CD1c-positive myeloid dendritic cell (primary cell): Measurements from ENCODE around the gene BCAS3.
"Not testable (repeated sequence)": the region's sequence is repeated elsewhere in the genome, so short reads cannot be mapped to it uniquely, and the experiment has no call there.

Experiments
- DNase-seq: peaks from one replicate; pipeline ENCODE4 v3.0.0-alpha.2; 2016; ENCODE audit errors: extremely low spot score

BCAS3 gene

DNA sequence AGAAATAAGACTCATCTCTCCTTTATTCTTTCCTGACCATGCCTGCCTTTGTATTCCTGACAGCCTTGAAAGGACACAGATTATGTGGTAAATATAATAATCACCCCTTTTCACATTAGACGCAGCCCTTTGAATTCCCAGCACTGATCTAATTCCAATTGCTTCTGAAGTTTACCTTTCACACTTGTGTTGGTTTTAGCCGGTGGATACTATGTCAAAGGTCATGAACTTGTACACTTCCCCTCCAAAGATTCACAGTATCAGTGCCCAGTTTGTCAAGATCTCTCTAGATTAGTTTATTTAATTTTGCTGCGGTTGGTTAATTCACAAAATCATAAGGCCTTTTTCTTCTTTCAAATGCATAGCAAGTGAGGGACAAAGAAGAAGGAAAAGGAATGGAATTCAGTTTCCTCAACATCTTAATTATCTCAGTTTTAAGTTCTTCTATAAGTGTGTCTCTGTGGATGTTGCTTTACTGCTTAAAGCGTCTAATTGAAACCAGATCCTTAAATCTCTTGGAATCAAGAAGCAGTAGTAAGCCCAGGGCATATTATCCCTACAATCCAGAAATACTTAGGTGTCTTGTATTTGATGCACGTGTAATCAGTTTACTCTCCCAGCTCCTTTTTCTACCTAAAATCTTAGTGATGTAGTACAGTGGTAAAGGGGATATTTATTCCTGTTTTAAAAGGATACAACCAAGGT, 547.7 kb downstream of the BCAS3 start:
- DNase-seq = no peak

DNA sequence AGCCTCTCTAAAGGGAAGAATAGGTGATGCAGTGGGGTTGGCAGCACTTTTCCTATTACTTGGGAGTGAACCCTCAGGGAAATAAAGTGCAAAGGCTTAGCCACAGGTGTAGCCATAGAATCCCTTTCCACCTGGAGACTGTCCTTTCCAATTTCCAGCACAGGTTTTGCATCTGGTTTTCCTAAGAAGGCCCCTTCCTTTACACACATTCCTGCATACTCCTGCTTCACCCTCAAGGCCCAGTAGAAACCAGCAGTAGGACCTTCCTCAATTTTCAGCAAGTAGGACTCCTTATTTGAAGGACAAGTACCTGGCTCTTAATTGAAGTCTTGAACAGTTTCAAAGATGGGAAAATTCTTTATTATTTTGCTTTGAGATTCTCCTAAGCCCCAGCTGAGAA, 550.2 kb downstream of the BCAS3 start:
- DNase-seq = no peak

DNA sequence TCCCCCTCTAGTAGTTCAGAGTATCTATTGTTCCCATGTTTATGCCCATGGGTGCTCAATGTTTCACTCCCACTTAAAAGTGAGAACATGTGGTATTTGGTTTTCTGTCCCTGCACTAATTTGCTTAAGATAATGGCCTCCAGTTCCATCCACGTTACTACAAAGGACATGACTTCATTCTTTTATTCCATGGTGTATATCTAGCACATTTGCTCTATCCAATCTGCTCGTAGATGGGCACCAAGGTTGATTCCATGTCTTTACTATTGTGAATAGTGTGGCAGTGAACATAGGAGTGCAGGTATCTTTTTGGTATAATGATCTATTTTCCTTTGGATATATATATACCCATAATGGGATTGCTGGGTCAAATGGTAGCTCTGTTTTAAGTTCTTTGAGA, 552.8 kb downstream of the BCAS3 start:
- no peak for DNase-seq

DNA sequence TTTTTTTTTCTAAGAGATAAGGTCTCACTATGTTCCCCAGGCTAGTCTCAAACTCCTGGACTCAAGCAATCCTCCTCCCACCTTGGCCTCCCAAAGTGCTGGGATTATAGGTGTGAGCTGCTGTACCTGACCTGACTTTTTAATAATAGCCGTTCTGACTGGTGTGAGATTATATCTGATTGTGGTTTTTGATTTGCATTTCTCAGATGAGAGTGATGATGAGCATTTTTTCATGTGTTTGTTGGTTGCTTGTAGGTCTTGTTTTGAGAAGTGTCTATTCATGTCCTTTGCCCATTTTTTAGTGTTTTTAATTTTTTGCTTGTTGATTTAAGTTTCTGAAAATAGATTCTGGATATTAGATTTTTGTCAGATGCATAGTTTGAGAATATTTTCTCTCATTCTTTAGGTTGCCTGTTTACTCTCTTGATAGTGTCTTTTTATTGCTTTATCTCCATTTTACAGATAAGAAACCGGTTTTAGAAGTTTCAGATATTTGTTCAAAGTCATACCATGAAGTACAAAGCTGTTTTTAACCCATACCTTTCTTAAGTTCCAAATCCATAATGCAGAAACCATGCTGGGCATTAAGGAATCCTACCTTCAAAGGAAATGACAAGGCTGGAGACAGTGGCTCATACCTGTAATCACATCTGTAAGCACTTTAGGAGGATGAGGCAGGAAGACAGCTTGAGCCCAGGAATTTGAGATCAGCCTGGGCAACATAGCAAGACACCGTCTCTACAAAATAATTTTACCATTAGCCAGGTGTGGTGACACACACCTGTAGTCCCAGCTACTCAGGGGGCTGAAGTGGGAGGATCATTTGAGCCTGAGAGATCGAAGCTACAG, 553.5 kb downstream of the BCAS3 start:
- DNase-seq = no peak

DNA sequence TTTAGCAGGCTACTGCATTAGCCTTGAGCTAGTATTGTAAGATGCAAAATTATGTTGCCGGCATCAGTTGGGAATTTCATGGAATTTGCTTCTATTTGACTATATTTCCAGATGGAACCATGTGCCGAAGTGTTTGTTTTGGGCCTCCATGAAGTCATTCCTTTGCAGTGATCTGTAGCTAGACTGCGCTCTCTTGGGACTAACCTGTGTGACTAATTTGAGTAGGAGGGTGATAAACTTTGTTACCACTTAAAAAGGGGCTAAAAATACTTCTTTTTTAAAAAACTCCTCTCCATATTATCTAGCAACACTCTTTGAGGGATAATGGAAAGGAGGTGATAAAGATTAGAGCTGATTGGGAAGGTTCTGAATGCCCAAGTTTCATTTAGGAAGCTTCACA, 555.2 kb downstream of the BCAS3 start:
- DNase-seq = no peak

- DNase-seq = no peak
Observed at GRCh38 chr17:61233991-61234750, 556.5 kb downstream of the BCAS3 start.

DNA sequence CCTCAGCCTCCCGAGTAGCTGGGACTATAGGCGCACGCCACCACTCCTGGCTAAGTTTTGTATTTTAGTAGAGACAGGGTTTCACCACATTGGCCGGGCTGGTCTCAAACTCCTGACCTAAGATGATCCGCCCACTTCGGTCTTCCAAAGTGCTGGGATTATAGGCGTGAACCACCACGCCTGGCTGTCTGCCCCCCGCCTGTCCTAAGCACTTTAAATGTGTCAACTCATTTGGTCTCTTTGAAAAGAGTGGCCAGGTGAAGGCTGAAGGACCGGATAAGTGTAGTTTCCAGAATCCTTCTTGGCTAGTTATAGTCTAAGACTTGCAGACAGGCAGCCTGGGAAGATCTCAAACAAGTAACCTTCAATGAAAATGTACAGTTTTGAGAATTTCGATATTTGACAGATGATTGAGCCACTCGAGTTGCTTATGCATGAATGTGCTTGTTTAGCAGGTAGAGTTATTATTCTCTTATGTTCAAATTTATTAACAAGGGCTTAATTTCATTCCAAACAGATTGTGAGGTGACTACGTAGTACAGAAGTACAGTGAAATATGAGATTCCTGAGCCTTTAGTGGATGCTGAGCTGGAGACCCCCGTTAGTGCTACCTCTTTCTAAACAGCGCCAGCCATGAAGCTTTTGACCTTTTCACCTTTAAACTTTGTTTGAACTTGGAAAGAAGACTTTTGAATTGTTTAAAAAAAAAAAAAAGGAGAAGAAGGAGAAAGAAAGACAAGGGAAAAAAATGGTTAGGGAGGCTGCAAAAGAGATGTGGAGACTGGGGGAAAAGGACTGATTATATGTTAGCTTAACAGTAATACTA, 557.6 kb downstream of the BCAS3 start:
- DNase-seq = no peak

DNA sequence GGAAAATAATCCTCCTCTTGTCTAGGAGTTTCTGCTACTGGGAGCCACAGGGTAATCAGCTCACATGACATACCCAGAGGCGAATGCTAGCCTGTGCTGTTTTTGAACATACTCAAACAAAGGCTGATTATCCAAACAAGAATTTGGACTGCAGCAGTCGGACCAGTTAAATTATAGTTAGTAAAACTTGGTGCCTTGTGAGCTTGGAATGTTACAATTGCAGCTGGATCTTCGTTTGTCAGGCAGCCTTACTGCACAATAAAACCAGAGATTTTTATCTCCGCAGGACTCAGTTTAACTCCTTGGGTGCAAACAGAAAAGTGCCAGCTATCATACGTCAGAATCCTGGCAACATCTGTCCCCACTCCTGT, 558.2 kb downstream of the BCAS3 start:
- DNase-seq = no peak

- DNase-seq = no peak
Observed at GRCh38 chr17:61237275-61237674, 559.6 kb downstream of the BCAS3 start.

DNA sequence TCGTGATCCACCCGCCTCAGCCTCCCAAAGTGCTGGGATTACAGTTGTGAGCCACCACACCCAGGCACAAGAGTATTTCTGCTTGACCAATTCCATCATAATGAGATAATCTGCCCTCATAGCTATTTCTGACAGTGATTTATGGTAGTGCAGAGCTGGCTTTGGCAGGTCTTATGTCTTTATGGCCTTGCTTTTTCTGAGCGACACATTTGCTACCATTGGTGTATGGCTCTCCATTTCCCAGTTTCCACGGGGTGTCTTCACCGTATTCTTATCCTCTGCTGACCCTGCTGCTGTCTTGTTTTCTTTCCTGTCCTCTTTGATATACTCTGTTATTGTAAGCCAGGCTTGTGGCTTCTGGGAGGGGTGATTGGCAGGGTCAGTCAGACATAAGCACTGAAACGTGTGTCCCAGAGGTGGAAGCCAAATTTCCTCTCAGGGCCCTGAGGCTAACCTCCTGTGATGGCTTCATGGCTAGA, 560.8 kb downstream of the BCAS3 start:
- no peak for DNase-seq

- no peak for DNase-seq
Observed at GRCh38 chr17:61239327-61239726, 561.7 kb downstream of the BCAS3 start.

DNA sequence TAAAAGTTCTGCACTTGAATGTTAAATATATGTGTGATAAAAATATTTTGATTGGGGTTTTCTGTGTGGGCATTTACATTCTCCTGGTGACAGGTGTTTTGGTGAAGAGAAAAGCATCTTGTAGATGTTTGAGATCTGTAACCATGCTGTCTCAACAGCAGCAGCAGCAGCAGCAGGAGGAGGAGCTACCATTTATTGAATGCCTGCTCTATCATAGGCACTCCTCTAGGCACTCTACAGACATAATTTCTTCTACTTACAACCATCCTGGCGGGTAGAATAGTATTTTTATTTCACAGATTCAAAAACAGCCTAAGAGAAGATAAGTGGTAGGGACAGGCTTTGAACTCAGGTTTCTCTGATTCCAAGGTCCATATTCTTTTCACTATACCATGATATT, 562.3 kb downstream of the BCAS3 start:
- no peak for DNase-seq

DNA sequence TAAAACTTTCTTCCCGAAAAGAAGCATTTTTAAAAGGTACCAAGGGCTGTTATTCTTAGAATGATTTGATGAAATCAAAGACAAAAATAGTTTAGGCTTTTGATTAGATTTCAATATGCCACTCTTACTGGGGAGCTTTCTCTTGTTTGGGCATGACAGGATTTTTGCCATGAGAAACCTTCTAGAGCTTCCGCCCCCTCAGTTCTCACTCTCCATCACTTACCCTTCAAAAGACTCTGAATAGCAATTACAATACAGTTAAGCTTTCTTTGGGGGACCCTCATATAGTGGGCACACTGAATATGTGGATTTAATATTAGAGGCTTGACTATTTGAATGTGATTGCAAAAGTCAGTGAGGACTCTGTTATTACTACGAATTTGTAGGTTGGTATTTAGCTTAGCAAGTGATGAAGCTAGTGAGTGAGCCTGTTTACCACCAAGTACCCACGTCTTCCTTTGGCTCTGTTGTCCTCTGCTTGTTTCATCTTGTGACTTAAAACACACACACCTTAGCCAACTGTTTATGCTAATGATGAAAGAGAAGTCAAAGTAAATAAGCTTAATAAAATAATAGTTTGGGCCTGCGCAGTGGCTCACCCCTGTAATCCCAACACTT, 563.3 kb downstream of the BCAS3 start:
- no peak for DNase-seq

DNA sequence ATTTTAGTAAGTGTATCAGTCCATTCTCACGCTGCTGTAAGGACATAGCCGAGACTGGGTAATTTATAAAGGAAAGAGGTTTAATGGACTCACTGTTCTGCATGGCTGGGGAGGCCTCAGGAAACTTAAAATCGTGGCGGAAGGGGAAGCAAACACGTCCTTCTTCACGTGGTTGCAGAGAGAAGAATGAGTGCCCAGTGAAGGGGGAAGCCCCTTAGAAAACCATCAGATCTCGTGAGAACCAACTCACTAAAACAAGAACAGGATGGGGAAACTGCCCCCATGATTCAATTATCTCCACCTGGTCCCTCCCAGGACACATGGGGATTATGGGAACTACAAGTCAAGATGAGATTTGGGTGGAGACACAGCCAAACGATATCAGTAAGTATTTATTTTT, 567.3 kb downstream of the BCAS3 start:
- DNase-seq = not testable (repeated sequence)

- DNase-seq = no peak
Observed at GRCh38 chr17:61245706-61246135, 568.1 kb downstream of the BCAS3 start.

DNA sequence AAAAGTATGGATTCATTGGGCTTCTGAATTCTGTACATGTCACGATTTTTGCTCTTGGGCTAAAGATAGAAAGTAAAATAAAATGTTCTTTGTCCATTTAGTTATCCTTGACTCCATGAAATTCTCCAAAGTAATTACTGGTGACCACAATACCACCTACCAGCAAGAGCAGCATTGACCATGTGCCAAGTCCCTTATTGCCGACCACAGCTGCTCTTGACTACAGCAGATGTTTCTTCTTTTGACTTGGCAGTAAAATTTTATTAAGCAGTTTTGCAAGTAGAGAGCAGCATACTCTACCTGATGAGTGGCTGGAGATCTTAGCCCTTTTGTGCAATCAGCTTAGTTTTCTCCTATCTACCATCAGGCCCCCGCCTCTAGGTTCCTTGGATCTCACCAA, 569.8 kb downstream of the BCAS3 start:
- DNase-seq = no peak

- no peak for DNase-seq
Observed at GRCh38 chr17:61248399-61248798, 570.7 kb downstream of the BCAS3 start.

GRCh38 chr17:61249649-61250299, 572.1 kb downstream of the BCAS3 start:
- DNase-seq = no peak

DNA sequence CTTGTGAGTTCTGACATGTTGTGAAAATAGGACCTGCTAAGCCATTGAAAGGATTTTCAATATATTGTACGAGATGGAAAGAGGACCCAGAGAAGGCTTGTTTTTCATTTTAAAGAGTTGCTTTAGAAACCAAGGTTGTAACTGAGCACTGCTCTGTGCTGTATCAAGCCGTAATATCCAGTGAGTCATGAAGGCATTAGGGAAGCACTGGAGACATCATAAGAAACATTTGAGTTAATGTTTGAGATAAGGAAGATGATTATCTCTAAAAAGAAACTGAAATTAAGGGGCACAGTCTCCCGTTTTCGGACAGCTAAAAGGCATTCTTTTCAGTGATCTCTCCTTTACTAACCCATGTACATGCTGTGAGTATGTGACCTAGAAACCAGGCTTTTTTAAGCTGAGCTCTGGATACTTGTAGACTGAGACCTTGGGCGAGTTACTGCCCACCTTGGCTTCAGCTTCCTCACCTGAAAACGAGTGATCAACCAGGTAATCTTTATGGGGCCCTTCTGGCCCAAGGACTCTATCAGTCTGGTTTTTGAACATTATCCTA, 572.8 kb downstream of the BCAS3 start:
- DNase-seq = no peak
